ENCODE data around the gene HIVEP3. TPM values are rescaled to one million over a fixed set of nuclear protein-coding genes. Genes with fewer than 3 reads are reported as not detected.

HIVEP3 gene
- total RNA-seq, 1 experiment from 2014 or later: 1.4 TPM

GRCh38 chr1:41483960-41484401 lies 434.7 kb downstream of the HIVEP3 start:
- Histone ChIP-seq H2BK20ac (ENCODE audit: low read depth, low read length, poor library complexity, severe bottlenecking) (no peak overlapping the region), H4K5ac (ENCODE audit: insufficient read length, low read depth, low read length) (no peak overlapping the region), H2AFZ (ENCODE audit: low read length) (no peak overlapping the region), H3K79me1 (ENCODE audit: insufficient read depth, low read depth, low read length, poor library complexity, severe bottlenecking) (no peaks in the 10 kb centered on the region), H4K20me1 (ENCODE audit: control insufficient read depth, insufficient read depth, insufficient read length) (no peaks in the 10 kb centered on the region), H3K23ac (ENCODE audit: insufficient read length, low read depth, low read length) (no peak overlapping the region), H3K14ac (ENCODE audit: insufficient read depth, low read length) (no peak overlapping the region), H3K4me1 (ENCODE audit: insufficient read depth, low read length) (no peaks in the 10 kb centered on the region; the same call in 1 of the 2 replicates), H4K8ac (replicated peaks; ENCODE audit: insufficient read length, low read depth, low read length) (no peak overlapping the region), H2BK15ac (ENCODE audit: low read depth, low read length) (no peak overlapping the region), H4K91ac (ENCODE audit: insufficient read length, low read depth, low read length) (no peak overlapping the region), H2AK5ac (ENCODE audit: insufficient read length, low read length) (no peak overlapping the region), H3K27me3 (ENCODE audit: insufficient read depth, low read length) (no peaks in the 10 kb centered on the region), H3K23me2 (ENCODE audit: insufficient read length, low read depth, low read length, poor library complexity, severe bottlenecking) (no peaks in the 10 kb centered on the region), H2BK12ac (ENCODE audit: insufficient read length, low read depth, low read length) (no peak overlapping the region), H3K18ac (ENCODE audit: insufficient read length, low read depth, low read length) (no peak overlapping the region), H3K9ac (ENCODE audit: extremely low read depth, insufficient read length, low read length) (no peak overlapping the region), H2BK120ac (ENCODE audit: low read depth, low read length, poor library complexity, severe bottlenecking) (no peak overlapping the region), H3T11ph (ENCODE audit: low read length) (no peak overlapping the region), H3K9me3 (ENCODE audit: control insufficient read depth, low read depth, low read length) (no peaks in the 10 kb centered on the region), H3K4ac (ENCODE audit: low read depth, low read length) (no peak overlapping the region), H3K4me2 (ENCODE audit: insufficient read depth, insufficient read length, low read length) (no peak overlapping the region), H3K27ac (ENCODE audit: insufficient read length, low read depth, low read length) (no peak overlapping the region), H2BK5ac (ENCODE audit: insufficient read length, low read length) (no peak overlapping the region), H3K79me2 (ENCODE audit: insufficient read depth, low read length) (no peaks in the 10 kb centered on the region), H3K56ac (ENCODE audit: insufficient read length, low read depth, low read length) (no peak overlapping the region)
- H3K9me3 Mint-ChIP-seq: no peaks in the 10 kb centered on the region; a peak in 2 of 5 replicates
- peaks cover 42 to 57% of the 10 kb centered on the region in 2 experiments for H3K4me1 Mint-ChIP-seq
- no peak overlapping the region; a peak in 1 of 5 replicates for H3K4me3 Mint-ChIP-seq
- no peaks in the 10 kb centered on the region for H3K36me3 Mint-ChIP-seq (ENCODE audit: insufficient read depth in 1 of 3, low read depth in 3 of 3)
- H3K27me3 Mint-ChIP-seq (ENCODE audit: low read depth): peaks cover 4% of the 10 kb centered on the region
- H3K27ac Mint-ChIP-seq: no peak overlapping the region
- WGBS (ENCODE audit: extremely low coverage, insufficient read length, low lambda C conversion rate): no CpG with 5 or more reads among the region's 9 CpGs
- DNase-seq: no peak
- TF ChIP-seq CTCF (conservative IDR thresholded peaks at IDR 0.05): no peak

All from H9 (cell line).